ENCODE data around the gene PTPRM. TPM values are rescaled to one million over a fixed set of nuclear protein-coding genes. Genes with fewer than 3 reads are reported as not detected.

The PTPRM gene
- polyA plus RNA-seq, 3 donors: 0.04 to 2.1 (median 0.66) TPM

DNA sequence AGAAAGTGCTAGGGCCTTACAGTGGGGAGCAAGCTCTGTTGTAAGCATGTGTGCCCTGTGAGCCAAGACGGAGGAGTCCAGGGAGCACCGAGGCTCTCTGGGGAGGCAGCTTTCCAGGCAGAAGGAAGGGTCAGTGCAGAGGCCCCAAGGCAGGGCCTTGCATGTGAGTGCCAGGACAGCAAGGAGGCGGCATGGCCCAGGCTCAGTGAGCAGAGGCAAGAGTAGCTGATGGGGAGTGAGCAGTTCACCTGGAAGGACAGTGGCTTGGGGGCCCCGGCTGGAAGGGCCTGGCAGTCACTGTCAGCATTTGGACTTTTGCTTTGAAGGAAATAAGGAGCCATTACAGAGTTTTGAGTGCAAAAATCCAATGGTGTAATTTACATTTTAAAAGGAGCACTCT lies 818.3 kb downstream of the PTPRM start:
- WGBS (ENCODE audit: insufficient coverage): 97% methylated on average over 4 of the region's 4 CpGs
- DNase-seq: no peak

GRCh38 chr18:8386669-8387380 lies 819.7 kb downstream of the PTPRM start:
- H3K27me3 Mint-ChIP-seq (ENCODE audit: low read depth in 3 of 3): peaks cover 0 to 4% (median 4%) of the 10 kb centered on the region in 3 donors
- H3K27me3 ChIP-seq (ENCODE audit: control insufficient read depth in 2 of 2, insufficient read depth in 2 of 2, low read length in 2 of 2): no peaks in the 10 kb centered on the region
- no peaks in the 10 kb centered on the region for H3K36me3 Mint-ChIP-seq
- no peak overlapping the region for H3K27ac Mint-ChIP-seq
- H3K9me3 Mint-ChIP-seq: no peaks in the 10 kb centered on the region
- H3K9me3 ChIP-seq (replicated peaks in 1 of 2; ENCODE audit: control insufficient read depth in 1 of 2, insufficient read depth in 1 of 2, low read length in 2 of 2): no peaks in the 10 kb centered on the region
- no peaks in the 10 kb centered on the region for H3K4me1 Mint-ChIP-seq
- no peak overlapping the region for H3K4me3 ChIP-seq (replicated peaks in 1 of 3; ENCODE audit: low read depth in 2 of 3, low read length in 3 of 3)
- H4K20me1 ChIP-seq (ENCODE audit: insufficient read depth, low read length): no peaks in the 10 kb centered on the region
- no peaks in the 10 kb centered on the region for H3K79me2 ChIP-seq (ENCODE audit: insufficient read depth, low read length)
- H3K4me1 ChIP-seq (ENCODE audit: control insufficient read depth in 1 of 2, insufficient read depth in 2 of 2, low read length in 2 of 2): no peaks in the 10 kb centered on the region
- H3K9ac ChIP-seq (ENCODE audit: insufficient read depth, low read length, poor library complexity, severe bottlenecking): no peak overlapping the region
- H3K4me2 ChIP-seq (replicated peaks; ENCODE audit: extremely low read depth, low read length, poor library complexity, severe bottlenecking): no peak overlapping the region
- H3K27ac ChIP-seq (ENCODE audit: low read depth in 1 of 2, low read length in 2 of 2): no peak overlapping the region
- no peak overlapping the region for H3K4me3 Mint-ChIP-seq
- DNase-seq: no peak
- TF ChIP-seq CTCF (IDR thresholded peaks at IDR 0.05): no peak
- no peak overlapping the region for H2AFZ ChIP-seq (ENCODE audit: insufficient read depth, low read depth, low read length, poor library complexity, severe bottlenecking)
- intact Hi-C loops (cut with micrococcal nuclease): no loop called here
- H3K36me3 ChIP-seq (replicated peaks in 1 of 2; ENCODE audit: control insufficient read depth in 1 of 2, insufficient read depth in 2 of 2, low read length in 2 of 2): no peaks in the 10 kb centered on the region
- 83% methylated on average over 9 of the region's 13 CpGs for WGBS (ENCODE audit: insufficient coverage)

More for the DNA sequence above, 818.3 kb downstream of the PTPRM start:
- Mint-ChIP-seq H3K36me3 (no peaks in the 10 kb centered on the region), H3K9me3 (no peaks in the 10 kb centered on the region), H3K4me3 (no peak overlapping the region), H3K4me1 (no peaks in the 10 kb centered on the region), H3K27me3 (ENCODE audit: low read depth in 3 of 3) (peaks cover 0 to 4% (median 4%) of the 10 kb centered on the region in 3 donors), H3K27ac (no peak overlapping the region)
- Histone ChIP-seq H3K36me3 (replicated peaks in 1 of 2; ENCODE audit: control insufficient read depth in 1 of 2, insufficient read depth in 2 of 2, low read length in 2 of 2) (no peaks in the 10 kb centered on the region), H3K79me2 (ENCODE audit: insufficient read depth, low read length) (no peaks in the 10 kb centered on the region), H3K27me3 (ENCODE audit: control insufficient read depth in 2 of 2, insufficient read depth in 2 of 2, low read length in 2 of 2) (no peaks in the 10 kb centered on the region), H3K4me2 (replicated peaks; ENCODE audit: extremely low read depth, low read length, poor library complexity, severe bottlenecking) (no peak overlapping the region), H3K4me1 (ENCODE audit: control insufficient read depth in 1 of 2, insufficient read depth in 2 of 2, low read length in 2 of 2) (no peaks in the 10 kb centered on the region), H3K9me3 (replicated peaks in 1 of 2; ENCODE audit: control insufficient read depth in 1 of 2, insufficient read depth in 1 of 2, low read length in 2 of 2) (no peaks in the 10 kb centered on the region), H3K9ac (ENCODE audit: insufficient read depth, low read length, poor library complexity, severe bottlenecking) (no peak overlapping the region), H2AFZ (ENCODE audit: insufficient read depth, low read depth, low read length, poor library complexity, severe bottlenecking) (no peak overlapping the region), H4K20me1 (ENCODE audit: insufficient read depth, low read length) (no peaks in the 10 kb centered on the region), H3K4me3 (replicated peaks in 1 of 3; ENCODE audit: low read depth in 2 of 3, low read length in 3 of 3) (no peak overlapping the region), H3K27ac (ENCODE audit: low read depth in 1 of 2, low read length in 2 of 2) (no peak overlapping the region)
- intact Hi-C loops (cut with micrococcal nuclease): no loop called here
- TF ChIP-seq CTCF (IDR thresholded peaks at IDR 0.05): no peak
